B cell (primary cell): ENCODE measurements around the gene CBL. TPM values are rescaled to one million over a fixed set of nuclear protein-coding genes. Genes with fewer than 3 reads are reported as not detected.

Experiments
- ATAC-seq: fragments of 200-7000 bp; cut with Tn5 transposase; one replicate; pipeline ENCODE4 v1.10.0; 2021; ENCODE audit warnings: low read depth, mild to moderate bottlenecking, moderate number of reproducible peaks, moderate library complexity
- CTCF ChIA-PET: fragments of 350-600 bp; sonication (Branson Sonifier 250); formaldehyde crosslinking; loops from one replicate; lab custom pipeline; 2021; ENCODE audit warnings: antibody characterized with exemption, inconsistent platforms; lab: Charles Lee
- POLR2A ChIA-PET: fragments of 350-600 bp; sonication (Branson Sonifier 250); formaldehyde crosslinking; loops from one replicate; lab custom pipeline; 2021; ENCODE audit warnings: antibody characterized with exemption; lab: Charles Lee
- DNase-seq: peaks from one replicate; pipeline ENCODE4 v3.0.0; 2013
- H2AFZ ChIP-seq: 2 replicates; pipeline ENCODE4 v1.6.1; 2012; ENCODE audit warnings: mild to moderate bottlenecking, low read depth, low read length; ENCODE audit not compliant: insufficient read depth, poor library complexity, severe bottlenecking
- H3K27ac ChIP-seq, 2 donors: 1 replicate in 1 of 2; 2 replicates in 1 of 2; pipeline ENCODE4 v1.5.1; 2012 to 2013; ENCODE audit warnings: low read length in 2 of 2, mild to moderate bottlenecking in 2 of 2, moderate library complexity in 1 of 2
- H3K27me3 ChIP-seq, 4 experiments: fragments of 200-600 bp in 1 of 4; sonication (generic) in 1 of 4; replicated peaks in 1 of 4; 1 replicate in 2 of 4; 2 replicates in 2 of 4; pipeline versions ENCODE4 v1.6.1 to v1.7.0; 2013 to 2016; ENCODE audit warnings: low read length in 3 of 4, mild to moderate bottlenecking in 2 of 4, mixed read lengths in 1 of 4, moderate library complexity in 1 of 4; ENCODE audit not compliant: insufficient read depth in 4 of 4, control insufficient read depth in 3 of 4; ENCODE audit errors: control extremely low read depth in 1 of 4
- H3K36me3 ChIP-seq, 2 experiments: replicated peaks in 1 of 2; 1 replicate in 1 of 2; 2 replicates in 1 of 2; pipeline versions ENCODE4 v1.6.1 to v1.7.1; 2013; ENCODE audit warnings: low read length in 1 of 2; ENCODE audit not compliant: insufficient read depth in 2 of 2, control insufficient read depth in 1 of 2; ENCODE audit errors: control extremely low read depth in 1 of 2, extremely low read depth in 1 of 2
- H3K4me1 ChIP-seq, 2 donors: fragments of 200-600 bp in 1 of 2; sonication (generic) in 1 of 2; 1 replicate in 1 of 2; 2 replicates in 1 of 2; pipeline versions ENCODE4 v1.5.1 to v1.6.1; 2013 to 2017; ENCODE audit warnings: low read length in 2 of 2; ENCODE audit not compliant: control insufficient read depth in 2 of 2, insufficient read depth in 2 of 2
- H3K4me2 ChIP-seq: replicated peaks from 2 replicates; pipeline ENCODE3; 2012; ENCODE audit warnings: mild to moderate bottlenecking, low read depth, low read length; ENCODE audit not compliant: poor library complexity, severe bottlenecking
- H3K4me3 ChIP-seq, 5 experiments: fragments of 200-600 bp in 1 of 5; sonication (generic) in 1 of 5; 1 replicate in 3 of 5; 2 replicates in 2 of 5; pipeline versions ENCODE4 v1.5.1 to v1.7.0; 2011 to 2016; ENCODE audit warnings: low read length in 4 of 5, mild to moderate bottlenecking in 4 of 5, low read depth in 2 of 5, control low read depth in 1 of 5, moderate library complexity in 1 of 5; ENCODE audit not compliant: insufficient read depth in 1 of 5; ENCODE audit errors: control extremely low read depth in 1 of 5, extremely low read depth in 1 of 5
- H3K79me2 ChIP-seq: fragments of 200-600 bp; sonication (generic); one replicate; pipeline ENCODE4 v1.6.0; 2016; ENCODE audit warnings: low read length; ENCODE audit not compliant: control insufficient read depth, insufficient read depth
- H3K9ac ChIP-seq: fragments of 200-600 bp; sonication (generic); 2 replicates; pipeline ENCODE4 v1.6.1; 2017; ENCODE audit warnings: mild to moderate bottlenecking, low read length, moderate library complexity
- H3K9me3 ChIP-seq, 3 donors: one replicate each; pipeline versions ENCODE4 v1.6.1 to v1.7.1; 2013; ENCODE audit warnings: low read length in 2 of 3; ENCODE audit not compliant: control insufficient read depth in 2 of 3, insufficient read depth in 1 of 3; ENCODE audit errors: control extremely low read depth in 1 of 3
- H4K20me1 ChIP-seq: 2 replicates; pipeline ENCODE4 v1.6.0; 2012; ENCODE audit warnings: mild to moderate bottlenecking, low read length; ENCODE audit not compliant: insufficient read depth, control insufficient read depth, poor library complexity, severe bottlenecking
- H3K27ac Mint-ChIP-seq: one replicate; pipeline ENCODE4 v1.8.0; 2021; ENCODE audit warnings: mixed read lengths
- H3K27me3 Mint-ChIP-seq: one replicate; pipeline ENCODE4 v1.8.0; 2021; ENCODE audit warnings: mixed read lengths
- H3K4me1 Mint-ChIP-seq: one replicate; pipeline ENCODE4 v1.8.0; 2021; ENCODE audit warnings: mixed read lengths
- H3K4me3 Mint-ChIP-seq: one replicate; pipeline ENCODE4 v1.8.0; 2021; ENCODE audit warnings: mixed read lengths
- H3K9me3 Mint-ChIP-seq: one replicate; pipeline ENCODE4 v1.8.0; 2022; ENCODE audit warnings: mixed read lengths; ENCODE audit not compliant: insufficient read depth
- CTCF ChIP-seq: fragments of 200-600 bp; IDR thresholded peaks from one replicate; pipeline ENCODE4 v1.8.0; 2022; ENCODE audit warnings: antibody characterized with exemption, mild to moderate bottlenecking
- EZH2 ChIP-seq: IDR thresholded peaks from 2 replicates; pipeline ENCODE4 v1.6.1; 2012; ENCODE audit warnings: borderline replicate concordance, low read depth, mild to moderate bottlenecking, moderate library complexity, low read length; ENCODE audit not compliant: insufficient read depth, poor library complexity, severe bottlenecking
- WGBS: methylation state at CpG from one replicate; pipeline ENCODE4 v1.1.5; 2013; ENCODE audit warnings: missing lambda C conversion rate; ENCODE audit not compliant: insufficient coverage; 5-methylcytosine and 5-hydroxymethylcytosine counted together
- intact Hi-C: fragments of 100-400 bp; cut with micrococcal nuclease; formaldehyde crosslinking; loops from one replicate; pipeline ENCODE4 v1.10.0; 2022
- polyA plus RNA-seq: library from polyadenylated mRNA; depleted of rRNA; stranded (reverse); fragments of >200 nt; gene quantifications from 2 replicates; pipeline ENCODE4 v1.2.3, GENCODE V29; 2012
- total RNA-seq, 2 donors: library from RNA; stranded (reverse); fragments of 120-200 nt in 1 of 2; gene quantifications; 1 replicate in 1 of 2; 2 replicates in 1 of 2; pipeline versions ENCODE4 v1.2.3 to v1.2.4, GENCODE V29; 2013 to 2022

CBL gene
- total and polyA plus RNA-seq, 2 donors (not counting 1 experiment from before 2014, with no cell fraction given): 11.7 to 35.2 TPM

- no peaks in the 10 kb centered on the region for H3K27me3 ChIP-seq
- H3K9me3 ChIP-seq: no peaks in the 10 kb centered on the region
- 83% methylated on average over 1 of the region's 6 CpGs for WGBS
- H3K27ac ChIP-seq: no peak overlapping the region
- H4K20me1 ChIP-seq: no peaks in the 10 kb centered on the region
- H3K9ac ChIP-seq: no peak overlapping the region
- H3K36me3 ChIP-seq: peaks cover 0 to 5% of the 10 kb centered on the region in 2 experiments
- no peak for ATAC-seq
- no peaks in the 10 kb centered on the region for H3K79me2 ChIP-seq
- intact Hi-C loops: no loop called here
- no peak for DNase-seq
- POLR2A ChIA-PET: interaction anchor here (0.7 kb wide), 1 partner anchor 191 kb away, joined by 3 read pairs; no protein-coding TSS in a partner anchor
- H3K4me3 ChIP-seq: no peak overlapping the region
- H3K4me3 Mint-ChIP-seq: no peak overlapping the region
- no peaks in the 10 kb centered on the region for H3K9me3 Mint-ChIP-seq
- no peak overlapping the region for H2AFZ ChIP-seq
- no peaks in the 10 kb centered on the region for H3K4me1 ChIP-seq
- H3K27me3 Mint-ChIP-seq: no peaks in the 10 kb centered on the region
- H3K4me1 Mint-ChIP-seq: no peaks in the 10 kb centered on the region
- CTCF ChIA-PET: interaction anchor here (1.2 kb wide), 1 partner anchor 21 kb away, joined by 3 read pairs; no protein-coding TSS in a partner anchor
- no peak overlapping the region for H3K27ac Mint-ChIP-seq
- H3K4me2 ChIP-seq: no peak overlapping the region
- no peak for TF ChIP-seq EZH2
- TF ChIP-seq CTCF: no peak
These were observed 30.6 kb upstream of the CBL start for GRCh38 chr11:119175493-119176077.

- no peak overlapping the region for H3K4me3 ChIP-seq
- no peaks in the 10 kb centered on the region for H3K4me1 ChIP-seq
- no peak overlapping the region for H3K9ac ChIP-seq
- peaks cover 0 to 8% of the 10 kb centered on the region in 2 experiments for H3K36me3 ChIP-seq
- DNase-seq: no peak
- no peaks in the 10 kb centered on the region for H3K9me3 Mint-ChIP-seq
- no peak for TF ChIP-seq EZH2
- no peak for TF ChIP-seq CTCF
- WGBS: 74% methylated on average over 3 of the region's 4 CpGs
- H3K79me2 ChIP-seq: no peaks in the 10 kb centered on the region
- H3K27me3 ChIP-seq: no peaks in the 10 kb centered on the region
- ATAC-seq: no peak
- H3K4me2 ChIP-seq: no peak overlapping the region
- no peak overlapping the region for H3K27ac ChIP-seq
- ChIA-PET CTCF (interaction anchor here (1.0 to 1.4 kb wide), 2 partner anchors 9 to 14 kb away, joined by 3 to 4 read pairs; partner anchors contain the start of gene NLRX1), POLR2A (no interaction called here)
- H4K20me1 ChIP-seq: no peaks in the 10 kb centered on the region
- intact Hi-C loops: no loop called here
- no peaks in the 10 kb centered on the region for H3K27me3 Mint-ChIP-seq
- no peaks in the 10 kb centered on the region for H3K4me1 Mint-ChIP-seq
- H3K9me3 ChIP-seq: no peaks in the 10 kb centered on the region
- H3K4me3 Mint-ChIP-seq: no peak overlapping the region
- no peak overlapping the region for H2AFZ ChIP-seq
- H3K27ac Mint-ChIP-seq: no peak overlapping the region
These were observed 27.9 kb upstream of the CBL start for GRCh38 chr11:119178166-119178680.
